Prostate gland (tissue), 2 donors: Measurements from ENCODE around the gene GUCA2A. TPM values are rescaled to one million over a fixed set of nuclear protein-coding genes. Genes with fewer than 3 reads are reported as not detected.

Experiments
- DNase-seq: peaks from one replicate; pipeline ENCODE4 v3.0.0-alpha.2; 2019; ENCODE audit warnings: low spot score
- H3K27ac ChIP-seq, 2 donors: fragments of 200-600 bp; sonication (generic); 2 replicates each; pipeline ENCODE4 v1.5.1; 2017 to 2019
- H3K27me3 ChIP-seq: fragments of 200-600 bp; sonication (generic); replicated peaks from 2 replicates; pipeline ENCODE4 v1.5.1; 2019; ENCODE audit not compliant: insufficient read depth
- H3K36me3 ChIP-seq, 2 donors: fragments of 200-600 bp; sonication (generic); 1 replicate in 1 of 2; 2 replicates in 1 of 2; pipeline versions ENCODE4 v1.5.1 to v1.8.1; 2017 to 2019
- H3K4me1 ChIP-seq: fragments of 200-600 bp; sonication (generic); replicated peaks from 2 replicates; pipeline ENCODE4 v1.5.1; 2019
- H3K4me3 ChIP-seq, 2 donors: fragments of 200-600 bp; sonication (generic); 2 replicates each; pipeline ENCODE4 v1.5.1; 2017 to 2019
- H3K9me3 ChIP-seq: fragments of 200-600 bp; sonication (generic); 2 replicates; pipeline ENCODE4 v1.5.1; 2017
- CTCF ChIP-seq, 4 experiments: fragments of 200-600 bp in 2 of 4; fragments of 450-650 bp in 2 of 4; sonication (generic) in 2 of 4; IDR thresholded peaks; 1 replicate in 3 of 4; 2 replicates in 1 of 4; pipeline ENCODE4 v1.5.1; 2016 to 2019; ENCODE audit warnings: antibody characterized with exemption in 4 of 4, mild to moderate bottlenecking in 2 of 4, moderate library complexity in 2 of 4
- POLR2A ChIP-seq: fragments of 450-650 bp; IDR thresholded peaks from one replicate; pipeline ENCODE4 v1.6.1; 2016; ENCODE audit warnings: antibody characterized with exemption, mild to moderate bottlenecking
- POLR2AphosphoS5 ChIP-seq: sonication (generic); formaldehyde crosslinking; IDR thresholded peaks from one replicate; pipeline ENCODE4 v1.6.1; 2017; ENCODE audit warnings: antibody characterized with exemption
- WGBS: methylation state at CpG from one replicate; pipeline ENCODE4 v1.1.5; 2018; 5-methylcytosine and 5-hydroxymethylcytosine counted together
- intact Hi-C: fragments of 100-400 bp; cut with DNase I; formaldehyde crosslinking; loops from one replicate; pipeline ENCODE4 v1.14.2; 2022
- total RNA-seq, 2 donors: library from RNA; depleted of rRNA; stranded (reverse); fragments of >200 nt; gene quantifications; one replicate each; pipeline ENCODE4 v1.1.0, GENCODE V29; 2016

GUCA2A gene
- total RNA-seq, 2 donors from 2014 or later = not detected

GRCh38 chr1:42168763-42169162 lies 4.2 kb upstream of the GUCA2A start:
- H3K4me3 ChIP-seq = no peak overlapping the region
- H3K27ac ChIP-seq = no peak overlapping the region
- no peak for DNase-seq
- no peaks in the 10 kb centered on the region for H3K9me3 ChIP-seq
- WGBS = 92% methylated on average over 3 of the region's 3 CpGs
- peaks cover 10% of the 10 kb centered on the region for H3K4me1 ChIP-seq
- no peaks in the 10 kb centered on the region for H3K36me3 ChIP-seq
- no peaks in the 10 kb centered on the region for H3K27me3 ChIP-seq
- intact Hi-C loops = no loop called here
- TF ChIP-seq POLR2AphosphoS5 = no peak
- no peak for TF ChIP-seq POLR2A
- no peak for TF ChIP-seq CTCF (IDR thresholded peaks at IDR 0.05)

- Histone ChIP-seq H3K4me3 (no peak overlapping the region), H3K36me3 (no peaks in the 10 kb centered on the region), H3K27me3 (no peaks in the 10 kb centered on the region), H3K27ac (no peak overlapping the region), H3K4me1 (peaks cover 8% of the 10 kb centered on the region), H3K9me3 (no peaks in the 10 kb centered on the region)
- no peak for DNase-seq
- TF ChIP-seq CTCF (IDR thresholded peaks at IDR 0.05) = no peak
- intact Hi-C loops = no loop called here
- 86% methylated on average over 1 of the region's 1 CpG for WGBS
Observed at GRCh38 chr1:42168391-42168670, 3.8 kb upstream of the GUCA2A start.

GRCh38 chr1:42167611-42168390 lies 3.3 kb upstream of the GUCA2A start:
- Histone ChIP-seq H3K4me3 (no peak overlapping the region), H3K9me3 (no peaks in the 10 kb centered on the region)
- 84% methylated on average over 21 of the region's 21 CpGs for WGBS

GRCh38 chr1:42165511-42166210 lies 1.1 kb upstream of the GUCA2A start:
- Histone ChIP-seq H3K27ac (no peak overlapping the region), H3K36me3 (no peaks in the 10 kb centered on the region), H3K27me3 (no peaks in the 10 kb centered on the region), H3K9me3 (no peaks in the 10 kb centered on the region), H3K4me3 (no peak overlapping the region), H3K4me1 (no peaks in the 10 kb centered on the region)
- intact Hi-C loops = no loop called here
- whole genome bisulfite sequencing = 26% methylated on average over 11 of the region's 12 CpGs
- TF ChIP-seq POLR2AphosphoS5 = peak; percentile 76
- TF ChIP-seq CTCF (IDR thresholded peaks at IDR 0.05) = no peak
- DNase-seq = peak; percentile 90

More at GRCh38 chr1:42167611-42168390, 3.3 kb upstream of the GUCA2A start:
- Histone ChIP-seq H3K27me3 (no peaks in the 10 kb centered on the region), H3K27ac (no peak overlapping the region), H3K4me1 (peaks cover 4% of the 10 kb centered on the region), H3K36me3 (no peaks in the 10 kb centered on the region)
- intact Hi-C loops = no loop called here
- no peak for TF ChIP-seq CTCF (IDR thresholded peaks at IDR 0.05)
- TF ChIP-seq POLR2AphosphoS5 = no peak
- no peak for TF ChIP-seq POLR2A
- no peak for DNase-seq
